NCI-H128 (cell line): ENCODE data around the gene THADA.

Experiments
- DNase-seq: peaks from one replicate; lab custom pipeline; 2025; ENCODE audit not compliant: unreplicated experiment; lab: John Stamatoyannopoulos, UW

THADA gene

GRCh38 chr2:43469713-43470112, 126.1 kb downstream of the THADA start:
- no peak for DNase-seq

DNA sequence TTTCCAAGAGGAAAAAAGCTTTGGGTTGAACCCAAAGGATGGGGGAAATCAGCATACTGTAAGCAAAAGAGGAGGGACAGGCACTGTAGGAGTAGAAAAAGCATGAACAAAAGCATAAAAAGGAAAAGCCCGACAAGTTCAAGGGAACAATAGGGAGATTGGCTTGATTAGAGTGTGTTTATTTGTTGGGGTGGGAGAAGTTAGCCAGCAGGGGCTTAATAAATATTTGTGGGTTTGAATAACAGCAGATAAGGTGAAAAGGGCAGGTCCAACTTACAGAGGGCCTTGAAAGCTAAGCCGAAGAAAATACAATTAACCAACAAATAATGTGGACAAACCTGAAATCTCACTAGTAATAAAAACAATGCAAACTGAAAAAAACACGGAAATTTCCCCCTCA, 126.7 kb downstream of the THADA start:
- DNase-seq: no peak

DNA sequence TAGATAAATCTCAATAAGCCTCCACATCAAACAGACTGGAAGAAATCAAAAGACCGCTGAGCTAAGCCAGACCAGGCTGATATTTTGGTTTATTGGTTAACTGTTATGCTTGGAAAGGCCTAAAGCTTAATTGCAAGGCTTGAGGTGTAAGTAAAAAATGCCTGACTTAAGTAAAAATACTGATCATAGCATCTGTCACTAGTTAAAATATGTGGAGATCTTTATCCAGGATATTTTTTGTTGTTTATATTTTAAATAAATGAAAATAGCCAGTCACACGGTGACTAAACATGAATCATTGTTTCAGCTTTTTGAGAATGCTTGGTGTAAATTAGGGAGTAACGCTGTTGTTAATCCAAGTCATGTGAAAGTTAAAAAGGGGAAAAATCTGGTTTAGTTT, 127.9 kb downstream of the THADA start:
- DNase-seq: no peak

- DNase-seq: no peak
Observed at GRCh38 chr2:43465234-43465633, 130.6 kb downstream of the THADA start.

- no peak for DNase-seq
Observed at GRCh38 chr2:43464590-43464989, 131.2 kb downstream of the THADA start.

DNA sequence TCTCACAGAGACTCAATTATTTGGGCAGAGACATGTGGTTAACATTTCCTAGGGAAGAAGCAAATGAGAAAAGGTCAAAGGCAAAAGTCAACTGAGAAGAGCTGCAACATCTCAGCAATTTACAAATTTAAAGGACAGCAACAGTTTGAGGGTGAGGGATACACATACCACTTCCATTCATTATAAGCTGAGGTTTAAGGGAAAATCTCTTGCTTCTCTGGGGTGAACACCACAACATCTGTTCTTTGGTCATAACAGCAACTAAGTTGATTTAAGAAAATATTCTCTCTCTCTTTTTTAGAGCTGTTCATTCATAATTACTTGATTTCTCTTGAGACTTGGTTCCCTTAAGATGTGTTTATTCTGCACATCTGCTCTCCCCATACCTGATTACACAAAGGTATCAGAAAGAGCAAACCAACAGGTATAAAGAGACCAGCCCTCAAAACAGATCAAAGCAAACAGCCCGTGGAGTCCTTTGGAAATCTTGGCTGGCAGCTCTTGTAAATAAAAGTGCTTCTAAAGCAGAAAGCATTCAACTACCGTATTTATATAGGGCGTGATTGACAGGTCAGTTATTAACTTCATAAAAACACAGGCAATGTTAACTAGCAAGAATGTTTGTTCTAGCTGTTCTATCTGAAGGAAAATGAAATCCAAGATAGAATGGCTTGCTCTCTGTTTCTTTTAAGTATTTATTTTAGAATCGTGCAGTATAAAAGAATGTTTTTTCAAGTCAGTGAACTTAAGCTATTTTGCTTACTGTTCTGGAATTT, 132.8 kb downstream of the THADA start:
- DNase-seq: peak; percentile 9

- no peak for DNase-seq
Observed at GRCh38 chr2:43461453-43462073, 134.3 kb downstream of the THADA start.

DNA sequence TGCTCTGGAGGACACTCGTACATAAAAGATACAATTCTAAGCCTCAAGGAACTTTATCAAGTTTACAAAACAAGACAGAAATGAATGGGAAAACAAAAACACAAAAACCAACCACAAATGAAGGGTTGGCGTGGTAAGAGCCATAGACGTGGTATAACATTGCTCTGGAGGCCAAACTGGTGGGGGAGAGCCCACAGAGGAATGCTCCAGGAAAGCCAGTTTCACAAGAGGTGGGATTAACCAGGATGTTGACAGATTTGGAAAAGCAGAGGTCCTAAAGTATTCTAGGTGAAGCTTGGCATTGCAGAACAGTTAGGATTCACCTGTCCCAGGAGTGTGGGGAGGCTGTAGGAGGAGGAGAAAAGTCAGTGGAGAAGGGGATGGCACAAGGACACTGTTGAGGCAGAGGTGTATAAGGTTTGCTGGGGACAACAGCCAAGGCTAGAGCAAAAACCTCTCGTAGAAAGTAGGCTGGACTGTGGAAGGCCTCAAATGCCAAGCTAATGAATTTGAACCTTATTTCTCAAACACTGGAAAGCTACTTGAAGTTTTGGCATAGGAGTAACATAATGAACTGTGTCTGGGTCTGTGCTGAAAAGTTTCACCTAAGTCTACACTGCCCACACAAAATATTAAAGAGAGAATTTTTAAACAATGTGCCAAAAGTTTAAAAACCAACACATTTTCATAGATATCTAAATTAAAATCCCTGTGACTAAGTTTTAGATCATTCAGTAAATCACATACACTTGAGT, 135.1 kb downstream of the THADA start:
- DNase-seq: no peak

DNA sequence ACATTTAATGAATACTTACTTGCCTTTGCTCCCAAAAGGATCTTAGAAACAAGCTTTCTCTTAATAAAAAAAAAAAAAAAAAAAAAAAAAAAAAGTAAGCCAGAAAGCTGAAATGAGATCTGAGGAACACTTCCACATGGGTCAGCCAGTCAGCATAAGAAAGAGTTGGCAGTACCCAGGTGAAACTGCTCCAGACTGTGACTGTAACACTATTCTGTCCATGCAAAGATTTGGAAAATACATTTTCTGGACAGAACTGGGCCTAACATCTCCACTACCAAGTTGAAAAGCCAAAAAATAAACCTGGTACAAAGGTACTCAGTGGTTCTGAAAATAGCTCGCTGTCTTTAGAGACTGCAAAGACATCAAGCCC, 135.7 kb downstream of the THADA start:
- no peak for DNase-seq

- no peak for DNase-seq
Observed at GRCh38 chr2:43459446-43460173, 136.2 kb downstream of the THADA start.

DNA sequence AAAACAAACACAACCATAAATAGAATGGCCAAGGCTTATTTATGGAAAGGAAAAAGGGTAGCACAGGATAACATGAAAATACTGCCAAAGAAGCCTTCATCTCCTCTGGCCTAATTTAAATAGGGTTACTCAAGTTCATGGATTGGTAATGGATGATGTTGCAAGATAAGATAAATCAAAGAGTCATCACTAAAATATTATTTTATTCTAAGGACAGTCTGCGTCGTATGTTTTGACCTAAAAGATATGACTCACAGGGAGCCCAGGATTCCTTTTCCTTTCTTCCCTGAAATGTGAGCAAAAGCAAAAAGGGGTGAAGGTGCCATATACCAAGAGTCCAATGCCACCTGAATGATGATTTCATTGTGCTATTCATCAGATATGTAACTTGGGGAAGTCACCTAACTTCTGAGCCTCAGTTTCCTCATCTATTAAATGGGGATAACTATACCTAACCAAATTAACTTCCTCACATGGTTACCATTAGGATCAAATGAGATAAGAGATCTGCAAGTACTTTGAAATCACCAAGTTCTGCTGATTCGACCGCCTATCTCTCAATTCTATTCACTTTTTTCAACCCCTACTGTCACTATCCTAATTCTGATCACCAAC, 137.7 kb downstream of the THADA start:
- no peak for DNase-seq

DNA sequence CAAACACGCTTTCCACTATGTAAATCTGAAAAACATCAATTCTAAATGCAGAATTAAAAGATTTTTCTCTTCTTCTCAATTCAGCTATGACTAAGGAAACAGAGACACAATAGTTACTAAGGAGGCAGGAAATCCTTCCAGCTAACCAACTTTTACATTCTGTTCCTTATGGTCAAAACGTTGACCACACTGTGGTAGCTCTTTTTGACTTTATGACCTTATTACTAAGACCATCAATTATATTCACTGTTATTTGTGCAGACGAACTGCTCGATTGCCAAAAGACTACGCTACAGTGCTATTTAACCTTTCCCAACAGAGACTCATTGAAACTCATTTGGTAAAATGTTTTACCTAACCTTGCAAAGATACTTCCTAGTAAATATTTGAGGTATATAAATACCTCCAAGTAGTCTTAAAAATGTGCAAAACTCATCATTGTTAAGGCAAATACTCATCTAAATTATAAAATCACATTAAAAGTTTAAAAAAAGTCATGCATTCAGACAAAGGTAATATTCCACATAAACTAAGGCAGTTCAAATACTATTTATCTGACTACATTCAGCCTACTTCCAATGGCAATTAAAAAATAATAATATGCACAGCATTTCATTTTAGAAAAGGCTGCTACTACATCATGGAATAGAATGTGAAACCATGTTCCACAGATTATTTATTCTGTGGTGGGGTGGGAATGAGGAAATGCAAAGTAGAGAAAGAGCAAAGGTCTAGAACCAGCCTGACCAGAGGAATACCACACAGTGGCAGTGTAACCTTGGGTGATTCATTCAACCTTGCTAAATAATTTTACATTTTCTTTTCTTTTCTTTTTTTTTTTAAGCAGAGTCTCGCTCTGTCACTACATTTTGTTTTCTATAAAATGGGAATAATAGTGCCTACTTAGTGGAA, 139.9 kb downstream of the THADA start:
- no peak for DNase-seq

GRCh38 chr2:43455296-43455695, 140.5 kb downstream of the THADA start:
- no peak for DNase-seq

GRCh38 chr2:43454791-43455190, 141.0 kb downstream of the THADA start:
- no peak for DNase-seq

GRCh38 chr2:43453179-43454170, 142.4 kb downstream of the THADA start:
- no peak for DNase-seq

- no peak for DNase-seq
Observed at GRCh38 chr2:43452318-43452731, 143.5 kb downstream of the THADA start.

DNA sequence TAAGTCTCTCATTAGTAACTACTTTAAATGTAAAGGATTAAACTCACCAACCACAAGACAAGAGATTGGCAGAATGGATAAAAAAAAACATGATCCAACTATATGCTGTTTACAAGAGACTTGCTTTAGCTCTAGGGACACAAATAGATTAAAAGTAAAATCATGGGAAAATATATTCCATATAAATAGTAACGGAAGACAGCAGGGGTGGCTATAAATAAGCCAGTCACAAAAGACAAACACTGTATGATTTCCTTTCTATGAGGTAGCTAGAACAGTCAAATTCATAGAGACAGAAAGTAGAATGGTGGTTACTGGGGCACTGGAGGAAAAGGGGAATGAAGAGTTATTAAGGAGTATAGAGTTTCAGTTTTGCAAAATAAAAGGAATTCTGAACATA, 145.2 kb downstream of the THADA start:
- no peak for DNase-seq

GRCh38 chr2:43448822-43449110, 147.1 kb downstream of the THADA start:
- DNase-seq: no peak
